Activated CD4-positive, alpha-beta T cell treated with anti-CD3 and anti-CD28 coated beads, Interleukin-2, amount 50 U/mL, for 4 hours (primary cell): ENCODE measurements around the gene CCDC68.

Source experiments
- DNase-seq, 2 experiments: peaks; one replicate each; pipeline ENCODE4 v3.0.0-alpha.2; 2020

Gene CCDC68

GRCh38 chr18:54960197-54960596 is 936 bp upstream of the CCDC68 start:
- DNase-seq = no peak

GRCh38 chr18:54957996-54958395 is 1.3 kb downstream of the CCDC68 start:
- DNase-seq = no peak

GRCh38 chr18:54957296-54957832 is 1.9 kb downstream of the CCDC68 start:
- DNase-seq = no peak

- no peak for DNase-seq
Observed at GRCh38 chr18:54956506-54956905, 2.8 kb downstream of the CCDC68 start.

- DNase-seq = no peak
Observed at GRCh38 chr18:54952026-54952425, 7.2 kb downstream of the CCDC68 start.

GRCh38 chr18:54950221-54950620 is 9.0 kb downstream of the CCDC68 start:
- DNase-seq = peak in 1 of 2 experiments; percentile 4

GRCh38 chr18:54949588-54949987 is 9.7 kb downstream of the CCDC68 start:
- no peak for DNase-seq

- no peak for DNase-seq
Observed at GRCh38 chr18:54948350-54948837, 10.9 kb downstream of the CCDC68 start.

- DNase-seq = no peak
Observed at GRCh38 chr18:54947091-54947490, 12.2 kb downstream of the CCDC68 start.

GRCh38 chr18:54946149-54946581 is 13.1 kb downstream of the CCDC68 start:
- DNase-seq = no peak

GRCh38 chr18:54945576-54946125 is 13.6 kb downstream of the CCDC68 start:
- DNase-seq = no peak

- DNase-seq = no peak
Observed at GRCh38 chr18:54942569-54942968, 16.7 kb downstream of the CCDC68 start.

- no peak for DNase-seq
Observed at GRCh38 chr18:54942144-54942543, 17.1 kb downstream of the CCDC68 start.

- DNase-seq = no peak
Observed at GRCh38 chr18:54939361-54939917, 19.8 kb downstream of the CCDC68 start.

- no peak for DNase-seq
Observed at GRCh38 chr18:54938506-54938905, 20.8 kb downstream of the CCDC68 start.

- DNase-seq = no peak
Observed at GRCh38 chr18:54932472-54932871, 26.8 kb downstream of the CCDC68 start.

- no peak for DNase-seq
Observed at GRCh38 chr18:54931152-54931551, 28.1 kb downstream of the CCDC68 start.

GRCh38 chr18:54928236-54928635 is 31.0 kb downstream of the CCDC68 start:
- no peak for DNase-seq

GRCh38 chr18:54926593-54927325 is 32.5 kb downstream of the CCDC68 start:
- DNase-seq = no peak

GRCh38 chr18:54924948-54925347 is 34.3 kb downstream of the CCDC68 start:
- no peak for DNase-seq

GRCh38 chr18:54923339-54923956 is 35.8 kb downstream of the CCDC68 start:
- DNase-seq = no peak

GRCh38 chr18:54919412-54919811 is 39.8 kb downstream of the CCDC68 start:
- DNase-seq = no peak

- no peak for DNase-seq
Observed at GRCh38 chr18:54918060-54918459, 41.2 kb downstream of the CCDC68 start.

- no peak for DNase-seq
Observed at GRCh38 chr18:54916507-54916906, 42.8 kb downstream of the CCDC68 start.
